H1 (cell line): ENCODE data around the gene TRIM44. TPM values are rescaled to one million over a fixed set of nuclear protein-coding genes. Genes with fewer than 3 reads are reported as not detected.

ENCODE experiments used
- CTCF ChIA-PET: fragments of 300-600 bp; sonication (Branson Sonifier 250); formaldehyde crosslinking; loops from one replicate; lab custom pipeline; 2021; ENCODE audit not compliant: partially characterized antibody; lab: Charles Lee
- POLR2A ChIA-PET: fragments of 300-600 bp; sonication (Branson Sonifier 250); formaldehyde crosslinking; loops from one replicate; lab custom pipeline; 2021; ENCODE audit warnings: inconsistent platforms; ENCODE audit not compliant: partially characterized antibody; lab: Charles Lee
- DNase-seq, 2 experiments: peaks; one replicate each; pipeline versions ENCODE4 v3.0.0 to v3.0.0-alpha.2; 2010 to 2022; ENCODE audit warnings: low spot score in 2 of 2, low read depth in 1 of 2, mixed read lengths in 1 of 2
- FAIRE-seq: peaks from 2 replicates; lab custom pipeline; 2011; peaks lifted over from hg19 to GRCh38; lab: Jason Lieb, UNC
- H2AFZ ChIP-seq: 2 replicates; pipeline ENCODE4 v1.8.1; 2012; ENCODE audit warnings: low read length, inconsistent platforms
- H2AK5ac ChIP-seq: 2 replicates; pipeline ENCODE4 v1.6.1; 2013; ENCODE audit warnings: low read depth, low read length
- H2BK120ac ChIP-seq: replicated peaks from 2 replicates; pipeline ENCODE3; 2013; ENCODE audit warnings: low read depth, low read length, inconsistent platforms
- H2BK12ac ChIP-seq: 2 replicates; pipeline ENCODE4 v1.6.1; 2013; ENCODE audit warnings: low read depth, low read length
- H2BK15ac ChIP-seq: 2 replicates; pipeline ENCODE4 v1.6.1; 2013; ENCODE audit warnings: low read length
- H2BK20ac ChIP-seq: 2 replicates; pipeline ENCODE4 v1.6.1; 2013; ENCODE audit warnings: low read length
- H2BK5ac ChIP-seq: 2 replicates; pipeline ENCODE4 v1.6.1; 2013; ENCODE audit warnings: low read depth, low read length
- H3K14ac ChIP-seq: 2 replicates; pipeline ENCODE4 v1.6.1; 2013; ENCODE audit warnings: inconsistent platforms; ENCODE audit not compliant: insufficient read length
- H3K18ac ChIP-seq: 2 replicates; pipeline ENCODE4 v1.6.1; 2013; ENCODE audit warnings: low read length; ENCODE audit errors: extremely low read depth
- H3K23ac ChIP-seq: 2 replicates; pipeline ENCODE4 v1.6.1; 2013; ENCODE audit warnings: inconsistent platforms; ENCODE audit not compliant: insufficient read length
- H3K23me2 ChIP-seq: 2 replicates; pipeline ENCODE4 v1.6.1; 2013; ENCODE audit warnings: low read depth, low read length
- H3K27ac ChIP-seq: 2 replicates; pipeline ENCODE4 v1.6.1; 2011; ENCODE audit warnings: low read depth, low read length, inconsistent platforms
- H3K27me3 ChIP-seq, 4 experiments: replicated peaks in 1 of 4; 1 replicate in 1 of 4; 2 replicates in 3 of 4; pipeline versions ENCODE4 v1.6.1 to v1.8.1; 2011 to 2013; ENCODE audit warnings: low read length in 3 of 4, mild to moderate bottlenecking in 3 of 4, inconsistent platforms in 2 of 4, mixed read lengths in 2 of 4, moderate library complexity in 1 of 4; ENCODE audit not compliant: control insufficient read depth in 3 of 4, insufficient read depth in 3 of 4; ENCODE audit errors: extremely low read depth in 1 of 4
- H3K36me3 ChIP-seq, 4 experiments: 2 replicates each; pipeline versions ENCODE4 v1.6.1 to v1.8.1; 2011 to 2013; ENCODE audit warnings: mild to moderate bottlenecking in 4 of 4, low read length in 3 of 4, moderate library complexity in 2 of 4, control low read depth in 1 of 4, inconsistent platforms in 1 of 4; ENCODE audit not compliant: insufficient read depth in 4 of 4, control insufficient read depth in 2 of 4
- H3K4ac ChIP-seq: replicated peaks from 2 replicates; pipeline ENCODE3; 2013; ENCODE audit warnings: low read length, low read depth, mixed read lengths, inconsistent platforms; ENCODE audit not compliant: insufficient read length
- H3K4me1 ChIP-seq, 4 experiments: replicated peaks in 1 of 4; 1 replicate in 1 of 4; 2 replicates in 3 of 4; pipeline versions ENCODE4 v1.6.1 to v1.8.1; 2011 to 2013; ENCODE audit warnings: low read length in 3 of 4, inconsistent platforms in 2 of 4, mixed read lengths in 1 of 4; ENCODE audit not compliant: insufficient read depth in 4 of 4, control insufficient read depth in 3 of 4
- H3K4me2 ChIP-seq, 2 experiments: 2 replicates each; pipeline versions ENCODE4 v1.6.1 to v1.8.1; 2011 to 2013; ENCODE audit warnings: low read depth in 2 of 2, low read length in 2 of 2, control low read depth in 1 of 2, inconsistent platforms in 1 of 2, mild to moderate bottlenecking in 1 of 2; ENCODE audit not compliant: insufficient read depth in 1 of 2
- H3K4me3 ChIP-seq, 4 experiments: fragments of 200-600, 300-600 bp in 1 of 4; sonication (generic), shearing (Covaris generic), sonication (Bioruptor Twin) in 1 of 4; 2 replicates each; pipeline versions ENCODE4 v1.5.1 to v1.8.1; 2011 to 2016; ENCODE audit warnings: low read length in 4 of 4, low read depth in 3 of 4, control low read depth in 2 of 4, inconsistent platforms in 2 of 4, mild to moderate bottlenecking in 2 of 4, mixed read lengths in 1 of 4, moderate library complexity in 1 of 4; ENCODE audit not compliant: insufficient read depth in 2 of 4; ENCODE audit errors: extremely low read depth in 1 of 4
- H3K56ac ChIP-seq: replicated peaks from 2 replicates; pipeline ENCODE3; 2013; ENCODE audit warnings: low read depth, mild to moderate bottlenecking, mixed read lengths, low read length, inconsistent platforms; ENCODE audit not compliant: insufficient read length
- H3K79me1 ChIP-seq: 2 replicates; pipeline ENCODE4 v1.6.1; 2013; ENCODE audit warnings: low read depth, low read length, control low read depth
- H3K79me2 ChIP-seq, 2 experiments: 2 replicates each; pipeline versions ENCODE4 v1.6.1 to v1.8.1; 2012 to 2013; ENCODE audit warnings: low read length in 2 of 2, mild to moderate bottlenecking in 2 of 2, inconsistent platforms in 1 of 2; ENCODE audit not compliant: insufficient read depth in 2 of 2, control insufficient read depth in 1 of 2
- H3K9ac ChIP-seq, 4 experiments: replicated peaks in 1 of 4; 1 replicate in 1 of 4; 2 replicates in 3 of 4; pipeline versions ENCODE4 v1.6.1 to v1.8.1; 2011 to 2013; ENCODE audit warnings: low read depth in 3 of 4, low read length in 3 of 4, control low read depth in 2 of 4, mild to moderate bottlenecking in 2 of 4, moderate library complexity in 2 of 4, inconsistent platforms in 1 of 4; ENCODE audit errors: extremely low read depth in 1 of 4
- H3K9me3 ChIP-seq, 2 experiments: 2 replicates each; pipeline versions ENCODE4 v1.6.1 to v1.8.1; 2012 to 2013; ENCODE audit warnings: mild to moderate bottlenecking in 2 of 2, moderate library complexity in 2 of 2, control low read depth in 1 of 2, inconsistent platforms in 1 of 2, low read depth in 1 of 2, low read length in 1 of 2, mixed read lengths in 1 of 2; ENCODE audit not compliant: insufficient read depth in 2 of 2
- H4K20me1 ChIP-seq, 2 experiments: replicated peaks in 1 of 2; 2 replicates each; pipeline versions ENCODE3 to v1.8.1; 2011 to 2013; ENCODE audit warnings: inconsistent platforms in 2 of 2, low read length in 2 of 2, mild to moderate bottlenecking in 1 of 2; ENCODE audit not compliant: insufficient read depth in 2 of 2, control insufficient read depth in 1 of 2
- H4K5ac ChIP-seq: 2 replicates; pipeline ENCODE4 v1.6.1; 2013; ENCODE audit warnings: low read length, low read depth, mixed read lengths, inconsistent platforms; ENCODE audit not compliant: insufficient read length
- H4K8ac ChIP-seq: 2 replicates; pipeline ENCODE4 v1.8.0; 2013; ENCODE audit warnings: mild to moderate bottlenecking, moderate library complexity, low read length, inconsistent platforms; ENCODE audit not compliant: insufficient read depth; ENCODE audit errors: extremely low read depth
- H4K91ac ChIP-seq: replicated peaks from 2 replicates; pipeline ENCODE3; 2013; ENCODE audit warnings: low read length, mixed read lengths, inconsistent platforms; ENCODE audit not compliant: insufficient read length
- EP300 ChIP-seq, 2 experiments: IDR thresholded peaks; 1 replicate in 1 of 2; 2 replicates in 1 of 2; pipeline ENCODE4 v1.6.1; 2011 to 2012; ENCODE audit warnings: low read depth in 2 of 2, low read length in 2 of 2, mild to moderate bottlenecking in 2 of 2, borderline replicate concordance in 1 of 2, inconsistent platforms in 1 of 2, moderate library complexity in 1 of 2
- HDAC2 ChIP-seq, 2 experiments: fragments of 300-600 bp in 1 of 2; sonication (generic) in 1 of 2; IDR thresholded peaks; 2 replicates each; pipeline ENCODE4 v1.6.1; 2011 to 2012; ENCODE audit warnings: low read depth in 2 of 2, low read length in 2 of 2, mild to moderate bottlenecking in 2 of 2, moderate library complexity in 2 of 2, borderline replicate concordance in 1 of 2, inconsistent platforms in 1 of 2
- SAP30 ChIP-seq: fragments of 300-600 bp; sonication (generic); IDR thresholded peaks from 2 replicates; pipeline ENCODE4 v1.7.1; 2012; ENCODE audit warnings: low read length, moderate library complexity, mild to moderate bottlenecking, inconsistent platforms; ENCODE audit not compliant: insufficient read depth, insufficient replicate concordance
- SP2 ChIP-seq: IDR thresholded peaks from 2 replicates; pipeline ENCODE4 v1.6.1; 2012; ENCODE audit warnings: mild to moderate bottlenecking, low read length, inconsistent platforms
- WGBS, 2 experiments: shearing (Covaris generic) in 1 of 2; methylation state at CpG; one replicate each; pipeline versions ENCODE4 v1.1.6 to v1.1.7; 2013 to 2015; ENCODE audit warnings: low lambda C conversion rate in 2 of 2, mixed read lengths in 2 of 2, inconsistent platforms in 1 of 2, low coverage in 1 of 2, missing lambda C conversion rate in 1 of 2; ENCODE audit not compliant: insufficient replicate concordance in 2 of 2, insufficient coverage in 1 of 2, insufficient read length in 1 of 2; ENCODE audit errors: extremely low coverage in 1 of 2, missing lambda C conversion rate in 1 of 2; 5-methylcytosine and 5-hydroxymethylcytosine counted together
- polyA plus RNA-seq, 7 experiments: library from polyadenylated mRNA; depleted of rRNA in 3 of 7; stranded (reverse) in 5 of 7; unstranded in 2 of 7; fragments of >200 nt in 5 of 7; fragments of 200-250 nt in 2 of 7; gene quantifications; 1 replicate in 5 of 7; 2 replicates in 1 of 7; 4 replicates in 1 of 7; pipeline versions ENCODE4 v1.2.1 to v1.2.3, GENCODE V29; 2011 to 2013; ENCODE audit warnings: missing spikeins in 2 of 7, mixed read lengths in 2 of 7
- total RNA-seq: library from RNA; stranded (reverse); fragmentation: NEBNext Ultra II Directional; extraction: Animal tissue kit (Norgen Biotek cat#: 25700); gene quantifications from 2 replicates; pipeline ENCODE4 v1.2.1, GENCODE V29; 2021

The TRIM44 gene
- total and polyA plus RNA-seq, 2 of the 8 experiments (the other 6 are each of a cell fraction or from before 2014, with no cell fraction given): 13.9 to 34.4 TPM

- FAIRE-seq: no peak
- H3K9ac ChIP-seq: no peak overlapping the region
Observed at GRCh38 chr11:35747668-35748067, 85.1 kb downstream of the TRIM44 start.

More at GRCh38 chr11:35747668-35748067, 85.1 kb downstream of the TRIM44 start:
- Histone ChIP-seq H3K9me3 (no peaks in the 10 kb centered on the region), H3K56ac (no peak overlapping the region), H4K91ac (no peak overlapping the region), H3K14ac (no peak overlapping the region), H2AFZ (no peak overlapping the region), H3K4me1 (peaks cover 0 to 6% (median under 1%) of the 10 kb centered on the region in 4 experiments; a peak in 2 of 7 replicates), H2AK5ac (no peak overlapping the region), H3K4me3 (no peak overlapping the region), H3K79me2 (no peaks in the 10 kb centered on the region), H4K20me1 (no peaks in the 10 kb centered on the region), H2BK12ac (no peak overlapping the region), H2BK120ac (no peak overlapping the region), H3K27ac (no peak overlapping the region), H3K23ac (no peak overlapping the region), H3K4ac (no peak overlapping the region), H3K36me3 (no peaks in the 10 kb centered on the region), H3K79me1 (no peaks in the 10 kb centered on the region), H4K5ac (no peak overlapping the region), H2BK15ac (no peak overlapping the region), H2BK20ac (no peak overlapping the region), H4K8ac (no peak overlapping the region), H3K27me3 (no peaks in the 10 kb centered on the region), H2BK5ac (no peak overlapping the region), H3K23me2 (no peaks in the 10 kb centered on the region), H3K18ac (no peak overlapping the region), H3K4me2 (no peak overlapping the region)
- ChIA-PET POLR2A (interaction anchor here (0.7 to 1.3 kb wide), 2 partner anchors 11 to 124 kb away, joined by 4 to 5 read pairs; no protein-coding TSS in a partner anchor), CTCF (interaction anchor here (1.2 to 3.7 kb wide), 6 partner anchors 15 to 260 kb away, joined by 3 to 14 read pairs (median 3); no protein-coding TSS in a partner anchor)
- no peak for DNase-seq
- TF ChIP-seq SAP30: no peak
- no peak for TF ChIP-seq SP2
- TF ChIP-seq HDAC2 (IDR thresholded peaks at IDR 0.05; ENCODE audit: borderline replicate concordance in 1 of 2, low read depth in 2 of 2, low read length in 2 of 2): no peak
- TF ChIP-seq EP300 (IDR thresholded peaks at IDR 0.05; ENCODE audit: borderline replicate concordance in 1 of 2, low read depth in 2 of 2, low read length in 2 of 2): no peak
- 94% methylated on average over 4 of the region's 4 CpGs; no CpG with 5 or more reads in 1 of the 2 experiments for WGBS, 2 experiments
